ENCODE results near the gene DEGS2.

- TF ChIP-seq CTCF (IDR thresholded peaks at IDR 0.05; ENCODE audit: low read length) (peak; percentile 62), EZH2 (optimal IDR thresholded peaks at IDR 0.05; ENCODE audit: low read depth, low read length) (no peak)
These were observed 51.2 kb downstream of the DEGS2 start for GRCh38 chr14:100108042-100108825.
